ENCODE data around the gene MTURN.
"Not testable (repeated sequence)": the region's sequence is repeated elsewhere in the genome, so short reads cannot be mapped to it uniquely, and the experiment has no call there.

MTURN gene

GRCh38 chr7:30091987-30092386, 42.8 kb upstream of the MTURN start:
- DNase-seq: no peak
- TF ChIP-seq, protein P1, sequence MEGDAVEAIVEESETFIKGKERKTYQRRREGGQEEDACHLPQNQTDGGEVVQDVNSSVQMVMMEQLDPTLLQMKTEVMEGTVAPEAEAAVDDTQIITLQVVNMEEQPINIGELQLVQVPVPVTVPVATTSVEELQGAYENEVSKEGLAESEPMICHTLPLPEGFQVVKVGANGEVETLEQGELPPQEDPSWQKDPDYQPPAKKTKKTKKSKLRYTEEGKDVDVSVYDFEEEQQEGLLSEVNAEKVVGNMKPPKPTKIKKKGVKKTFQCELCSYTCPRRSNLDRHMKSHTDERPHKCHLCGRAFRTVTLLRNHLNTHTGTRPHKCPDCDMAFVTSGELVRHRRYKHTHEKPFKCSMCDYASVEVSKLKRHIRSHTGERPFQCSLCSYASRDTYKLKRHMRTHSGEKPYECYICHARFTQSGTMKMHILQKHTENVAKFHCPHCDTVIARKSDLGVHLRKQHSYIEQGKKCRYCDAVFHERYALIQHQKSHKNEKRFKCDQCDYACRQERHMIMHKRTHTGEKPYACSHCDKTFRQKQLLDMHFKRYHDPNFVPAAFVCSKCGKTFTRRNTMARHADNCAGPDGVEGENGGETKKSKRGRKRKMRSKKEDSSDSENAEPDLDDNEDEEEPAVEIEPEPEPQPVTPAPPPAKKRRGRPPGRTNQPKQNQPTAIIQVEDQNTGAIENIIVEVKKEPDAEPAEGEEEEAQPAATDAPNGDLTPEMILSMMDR (IDR thresholded peaks at IDR 0.05; ENCODE audit: low read depth, low read length, missing control alignments): no peak
- H3K4me3 ChIP-seq (ENCODE audit: low read depth, low read length): no peak overlapping the region
- no peak overlapping the region for H3K27ac ChIP-seq
- no peaks in the 10 kb centered on the region for H3K36me3 ChIP-seq (replicated peaks)
- in situ Hi-C loops (cut with HindIII; ENCODE audit: low pct_ligation_motif_present, low sequenced_read_pairs): no loop called here
- H3K27me3 ChIP-seq (replicated peaks): no peaks in the 10 kb centered on the region

DNA sequence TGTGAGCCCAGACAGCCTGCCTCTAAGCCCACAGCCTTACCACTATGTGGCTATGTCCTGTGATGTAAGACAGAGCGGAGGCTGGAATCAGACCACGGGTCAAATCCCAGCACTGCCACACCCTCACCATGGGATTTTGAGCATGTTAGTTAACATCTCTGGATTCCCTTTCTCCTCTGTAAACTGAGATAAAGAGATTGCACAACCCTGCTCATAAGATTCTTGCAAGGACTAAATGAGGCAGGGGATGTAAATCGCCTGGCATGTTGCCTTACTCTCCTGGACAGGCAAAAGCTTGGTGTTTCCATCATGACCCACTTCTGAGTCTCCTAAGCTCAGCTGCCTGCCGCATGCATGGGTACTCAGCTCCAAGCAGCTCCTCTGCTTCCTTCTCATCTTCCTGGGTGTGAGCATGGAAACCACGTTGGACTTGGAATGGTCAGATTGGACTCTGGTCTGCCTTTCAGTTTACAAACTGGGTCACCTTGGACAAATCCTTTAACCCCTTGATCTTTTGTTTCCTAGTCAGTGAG, 41.3 kb upstream of the MTURN start:
- Histone ChIP-seq H3K27me3 (replicated peaks) (no peaks in the 10 kb centered on the region), H3K27ac (no peak overlapping the region), H3K4me3 (ENCODE audit: low read depth, low read length) (no peak overlapping the region), H3K36me3 (replicated peaks) (no peaks in the 10 kb centered on the region)
- DNase-seq: no peak
- in situ Hi-C loops (cut with HindIII; ENCODE audit: low pct_ligation_motif_present, low sequenced_read_pairs): no loop called here
- TF ChIP-seq, protein P1 (IDR thresholded peaks at IDR 0.05; ENCODE audit: low read depth, low read length, missing control alignments): no peak

- H3K27me3 ChIP-seq (replicated peaks); H3K27ac ChIP-seq; in situ Hi-C loops (cut with HindIII; ENCODE audit: low pct_ligation_motif_present, low sequenced_read_pairs); H3K4me3 ChIP-seq (ENCODE audit: low read depth, low read length); DNase-seq; H3K36me3 ChIP-seq (replicated peaks): not testable (repeated sequence)
Observed at GRCh38 chr7:30098599-30098998, 36.2 kb upstream of the MTURN start.

DNA sequence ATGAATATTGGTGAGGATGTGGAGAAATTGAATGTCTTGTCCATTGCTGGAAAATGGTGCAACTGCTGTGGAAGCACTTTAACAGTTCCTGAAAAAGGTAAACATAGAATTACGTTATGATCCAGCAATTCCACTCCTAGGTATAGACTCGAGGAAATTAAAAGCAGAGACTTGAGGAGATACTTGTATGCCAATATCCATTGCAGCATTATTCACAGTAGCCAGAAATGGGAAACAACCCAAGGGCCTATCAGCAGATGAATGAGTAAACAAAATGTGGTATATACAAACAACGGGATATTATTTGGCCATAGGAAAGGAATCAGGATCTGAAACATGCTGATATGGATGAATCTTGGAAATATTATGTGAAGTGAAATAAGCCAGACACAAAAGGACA, 32.5 kb upstream of the MTURN start:
- Histone ChIP-seq H3K36me3 (replicated peaks) (no peaks in the 10 kb centered on the region), H3K27me3 (replicated peaks) (no peaks in the 10 kb centered on the region), H3K4me3 (ENCODE audit: low read depth, low read length) (no peak overlapping the region), H3K27ac (no peak overlapping the region)
- TF ChIP-seq, protein P1 (IDR thresholded peaks at IDR 0.05; ENCODE audit: low read depth, low read length, missing control alignments): no peak
- in situ Hi-C loops (cut with HindIII; ENCODE audit: low pct_ligation_motif_present, low sequenced_read_pairs): no loop called here
- DNase-seq: no peak

DNA sequence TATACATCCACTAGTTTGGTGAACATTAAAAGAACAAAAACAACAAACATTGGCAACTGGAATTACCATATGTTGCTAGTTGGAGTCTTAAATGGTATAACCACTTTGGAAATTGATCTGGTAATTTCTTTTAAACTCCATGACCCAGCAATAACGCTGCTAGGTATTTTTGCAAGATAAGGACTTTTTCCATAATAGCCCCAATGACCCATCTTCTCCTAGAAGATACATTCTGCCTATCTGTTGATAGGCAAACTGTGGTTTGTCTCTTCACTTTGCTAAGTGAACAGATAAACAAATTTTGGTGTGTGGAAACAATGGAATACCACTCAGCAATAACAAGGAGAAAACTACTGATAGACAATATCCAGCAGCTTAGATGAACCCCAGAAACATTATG, 30.6 kb upstream of the MTURN start:
- DNase-seq: no peak
- TF ChIP-seq, protein P1 (IDR thresholded peaks at IDR 0.05; ENCODE audit: low read depth, low read length, missing control alignments): no peak

DNA sequence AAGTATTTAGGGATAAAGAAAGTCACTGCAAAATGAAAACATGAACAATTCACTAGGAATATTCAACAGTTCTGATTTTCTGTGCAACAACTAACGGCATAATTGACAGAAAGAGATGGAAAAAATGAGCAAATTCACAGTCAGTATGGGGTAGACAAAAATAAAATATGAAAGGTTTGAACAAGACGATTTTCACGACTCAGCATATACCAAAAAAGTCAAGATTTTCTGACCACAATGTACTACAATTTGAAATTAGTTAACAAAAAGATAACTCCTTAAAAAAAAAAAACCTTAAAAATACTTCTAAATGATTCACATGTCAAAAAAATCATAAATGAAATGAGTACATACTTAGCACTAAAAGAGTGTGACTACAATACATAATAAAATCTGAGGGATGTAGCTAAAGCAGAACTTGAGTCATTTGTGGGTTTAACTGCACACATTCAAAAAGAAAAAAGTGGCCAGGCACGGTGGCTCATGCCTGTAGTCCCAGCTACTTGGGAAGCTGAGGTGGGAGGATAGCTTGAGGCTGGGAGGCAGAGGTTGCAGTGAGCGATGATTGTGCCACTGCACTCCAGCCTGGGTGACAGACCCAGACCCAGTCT, 22.6 kb upstream of the MTURN start:
- in situ Hi-C loops (cut with HindIII; ENCODE audit: low pct_ligation_motif_present, low sequenced_read_pairs): no loop called here
- TF ChIP-seq, protein P1 (IDR thresholded peaks at IDR 0.05; ENCODE audit: low read depth, low read length, missing control alignments): no peak
- Histone ChIP-seq H3K27me3 (replicated peaks) (no peaks in the 10 kb centered on the region), H3K36me3 (replicated peaks) (no peaks in the 10 kb centered on the region), H3K27ac (no peak overlapping the region), H3K4me3 (ENCODE audit: low read depth, low read length) (no peak overlapping the region)
- no peak for DNase-seq

More for the DNA sequence above, 30.6 kb upstream of the MTURN start:
- Histone ChIP-seq H3K36me3 (replicated peaks) (no peaks in the 10 kb centered on the region), H3K27ac (no peak overlapping the region), H3K4me3 (ENCODE audit: low read depth, low read length) (no peak overlapping the region), H3K27me3 (replicated peaks) (no peaks in the 10 kb centered on the region)
- in situ Hi-C loops (cut with HindIII; ENCODE audit: low pct_ligation_motif_present, low sequenced_read_pairs): no loop called here
